GM13977 (cell line): ENCODE measurements around the gene ENKD1.

ENCODE experiments used
- DNase-seq: peaks from one replicate; pipeline ENCODE4 v3.0.0; 2012; ENCODE audit warnings: low spot score
- in situ Hi-C: fragments of 300-500 bp; cut with MboI; formaldehyde crosslinking; loops from one replicate; pipeline ENCODE4 v1.12.0; 2022; ENCODE audit warnings: low sequenced_read_pairs, low pct_unique_long_range_greater_than_20kb, mixed read lengths, inconsistent platforms; ENCODE audit not compliant: unreplicated experiment
- TF ChIP-seq, protein P1 (sequence below): IDR thresholded peaks from 2 replicates; pipeline ENCODE4 v1.5.1; 2012; ENCODE audit warnings: mild to moderate bottlenecking, control low read depth; ENCODE audit not compliant: insufficient read depth; ENCODE audit errors: extremely low read depth, missing control alignments

Gene ENKD1

DNA sequence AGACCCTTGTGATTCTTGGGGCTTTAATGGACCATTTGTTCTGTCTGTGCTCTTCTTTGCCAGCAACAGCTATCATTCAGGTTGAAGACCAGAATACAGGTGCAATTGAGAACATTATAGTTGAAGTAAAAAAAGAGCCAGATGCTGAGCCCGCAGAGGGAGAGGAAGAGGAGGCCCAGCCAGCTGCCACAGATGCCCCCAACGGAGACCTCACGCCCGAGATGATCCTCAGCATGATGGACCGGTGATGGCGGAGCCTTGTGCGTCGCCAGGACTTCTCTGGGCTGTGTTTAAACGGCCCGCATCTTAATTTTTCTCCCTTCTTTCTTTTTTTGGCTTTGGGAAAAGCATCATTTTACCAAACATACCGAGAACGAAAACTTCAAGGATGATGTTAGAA, 28.9 kb downstream of the ENKD1 start:
- DNase-seq: no peak
- TF ChIP-seq, protein P1, sequence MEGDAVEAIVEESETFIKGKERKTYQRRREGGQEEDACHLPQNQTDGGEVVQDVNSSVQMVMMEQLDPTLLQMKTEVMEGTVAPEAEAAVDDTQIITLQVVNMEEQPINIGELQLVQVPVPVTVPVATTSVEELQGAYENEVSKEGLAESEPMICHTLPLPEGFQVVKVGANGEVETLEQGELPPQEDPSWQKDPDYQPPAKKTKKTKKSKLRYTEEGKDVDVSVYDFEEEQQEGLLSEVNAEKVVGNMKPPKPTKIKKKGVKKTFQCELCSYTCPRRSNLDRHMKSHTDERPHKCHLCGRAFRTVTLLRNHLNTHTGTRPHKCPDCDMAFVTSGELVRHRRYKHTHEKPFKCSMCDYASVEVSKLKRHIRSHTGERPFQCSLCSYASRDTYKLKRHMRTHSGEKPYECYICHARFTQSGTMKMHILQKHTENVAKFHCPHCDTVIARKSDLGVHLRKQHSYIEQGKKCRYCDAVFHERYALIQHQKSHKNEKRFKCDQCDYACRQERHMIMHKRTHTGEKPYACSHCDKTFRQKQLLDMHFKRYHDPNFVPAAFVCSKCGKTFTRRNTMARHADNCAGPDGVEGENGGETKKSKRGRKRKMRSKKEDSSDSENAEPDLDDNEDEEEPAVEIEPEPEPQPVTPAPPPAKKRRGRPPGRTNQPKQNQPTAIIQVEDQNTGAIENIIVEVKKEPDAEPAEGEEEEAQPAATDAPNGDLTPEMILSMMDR: no peak
- in situ Hi-C loops: no loop called here

DNA sequence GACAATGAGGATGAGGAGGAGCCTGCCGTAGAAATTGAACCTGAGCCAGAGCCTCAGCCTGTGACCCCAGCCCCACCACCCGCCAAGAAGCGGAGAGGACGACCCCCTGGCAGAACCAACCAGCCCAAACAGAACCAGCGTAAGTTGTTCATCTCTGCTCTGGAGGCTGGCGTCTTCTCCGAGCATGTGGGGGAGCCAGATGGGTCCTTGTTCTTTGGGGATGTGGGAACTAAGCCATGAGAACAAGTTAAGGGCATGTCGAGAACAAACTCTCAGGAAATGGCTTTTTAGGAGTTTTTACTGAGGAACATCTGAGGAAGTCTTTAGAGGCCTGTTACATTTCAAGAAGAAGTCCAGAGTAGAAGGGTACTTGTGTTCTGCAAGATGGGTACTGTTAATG, 29.8 kb downstream of the ENKD1 start:
- DNase-seq: no peak
- in situ Hi-C loops: no loop called here

DNA sequence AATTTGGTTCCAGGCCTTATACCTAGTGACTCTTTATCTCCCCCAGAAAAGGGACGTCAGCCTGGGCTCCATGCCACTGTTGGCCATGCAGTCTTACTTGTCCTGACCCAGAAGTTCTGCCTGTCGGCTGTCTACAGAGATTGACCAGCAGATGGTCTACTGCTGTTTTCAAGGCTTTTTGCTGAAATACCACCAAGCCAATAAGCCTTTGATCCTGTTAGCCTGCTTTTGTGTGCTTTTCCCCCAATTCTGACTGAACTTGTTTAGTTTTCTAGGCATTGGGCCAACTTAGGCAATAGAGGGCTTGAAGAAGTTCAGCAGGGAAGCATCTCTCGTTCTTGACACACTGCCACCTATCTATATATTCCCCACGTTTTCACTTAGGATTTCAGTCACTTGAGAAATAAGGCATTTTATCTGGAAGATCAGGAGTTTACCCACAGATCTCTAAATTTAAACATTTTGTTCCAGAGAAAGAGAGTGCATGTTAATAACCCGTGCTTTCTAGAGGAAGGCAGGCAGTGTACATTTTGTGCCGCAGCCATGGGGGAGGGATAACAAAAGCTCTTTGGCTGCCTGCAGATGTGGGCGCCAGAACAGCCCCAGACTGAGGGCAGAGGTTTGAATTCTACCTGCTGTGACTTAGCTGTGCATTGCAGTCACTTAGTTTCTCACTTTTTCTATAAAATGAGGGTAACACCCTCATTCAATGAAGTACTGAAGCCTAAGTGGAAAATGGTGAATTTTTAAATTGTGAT, 34.0 kb downstream of the ENKD1 start:
- no peak for DNase-seq
- in situ Hi-C loops: no loop called here
- TF ChIP-seq, protein P1: no peak

More for the DNA sequence above, 29.8 kb downstream of the ENKD1 start:
- TF ChIP-seq, protein P1: no peak

- TF ChIP-seq, protein P1: no peak
- no peak for DNase-seq
- in situ Hi-C loops: no loop called here
Observed at GRCh38 chr16:67628216-67628615, 38.3 kb downstream of the ENKD1 start.

DNA sequence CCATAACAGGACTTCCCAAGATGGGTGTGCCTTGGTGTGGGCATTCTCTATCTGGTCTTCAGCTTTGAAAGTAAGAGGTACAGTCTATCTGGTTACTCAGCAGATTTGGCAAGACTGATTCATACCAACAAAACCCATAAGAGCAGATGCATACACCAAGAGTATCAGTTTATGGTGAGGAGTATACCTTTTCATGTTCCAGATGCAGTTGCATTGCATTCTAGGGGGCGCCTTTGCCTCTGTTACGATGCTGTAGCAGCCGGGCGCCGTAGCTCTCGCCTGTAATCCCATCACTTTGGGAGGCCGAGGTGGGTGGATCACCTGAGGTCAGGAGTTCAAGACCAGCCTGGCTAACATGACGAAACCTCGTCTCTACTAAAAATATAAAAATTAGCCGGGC, 52.7 kb downstream of the ENKD1 start:
- no peak for DNase-seq
- TF ChIP-seq, protein P1: peak; percentile 33
- in situ Hi-C loops: no loop called here
